Inflammatory macrophage (primary cell): Measurements from ENCODE around the gene GAREM1.
"Not testable (repeated sequence)": the region's sequence is repeated elsewhere in the genome, so short reads cannot be mapped to it uniquely, and the experiment has no call there.

Source experiments
- DNase-seq, 2 donors: peaks; one replicate each; pipeline ENCODE4 v3.0.0-alpha.2; 2020 to 2022

The GAREM1 gene

GRCh38 chr18:32249147-32249929, 221.3 kb downstream of the GAREM1 start:
- no peak for DNase-seq

DNA sequence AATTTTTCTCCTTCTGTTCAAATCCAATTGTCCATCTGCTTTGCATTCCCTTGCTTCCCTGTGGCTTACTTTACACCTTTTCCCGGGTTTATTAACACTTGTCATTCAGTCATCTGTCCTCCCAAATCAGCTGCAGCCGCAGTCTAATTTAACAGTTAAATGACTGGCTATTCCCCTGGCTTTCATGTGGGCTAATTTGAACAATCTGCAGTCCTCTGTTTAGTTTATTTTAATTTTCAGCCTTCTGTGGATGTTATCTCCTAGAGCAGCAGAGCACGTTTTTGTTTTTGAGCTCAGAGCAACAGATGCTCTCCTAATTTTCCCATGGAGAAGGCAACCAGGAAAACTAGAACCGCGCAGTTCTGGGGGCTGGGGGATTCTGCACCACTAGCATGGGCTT, 225.8 kb downstream of the GAREM1 start:
- no peak for DNase-seq

DNA sequence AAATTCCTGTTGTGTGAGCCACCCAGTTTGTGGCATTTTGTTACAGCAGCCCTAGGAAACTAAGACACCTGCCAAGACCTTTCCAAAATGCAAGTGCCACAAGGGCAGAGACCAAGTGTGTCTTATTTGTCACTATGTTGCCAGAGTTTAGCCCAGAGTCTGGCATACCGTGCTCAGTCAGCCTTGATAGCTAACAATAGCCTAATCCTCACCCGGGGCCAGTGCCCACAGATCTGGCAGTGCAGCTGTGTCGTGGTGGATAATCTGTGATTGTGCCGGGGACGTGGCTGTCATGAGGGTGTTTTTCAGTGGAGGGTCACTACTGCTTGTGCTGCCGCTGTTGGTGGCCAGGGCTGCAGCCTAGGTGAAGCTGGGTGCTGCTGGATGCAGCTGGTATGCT, 227.3 kb downstream of the GAREM1 start:
- DNase-seq: no peak

GRCh38 chr18:32242395-32242794, 228.3 kb downstream of the GAREM1 start:
- no peak for DNase-seq

DNA sequence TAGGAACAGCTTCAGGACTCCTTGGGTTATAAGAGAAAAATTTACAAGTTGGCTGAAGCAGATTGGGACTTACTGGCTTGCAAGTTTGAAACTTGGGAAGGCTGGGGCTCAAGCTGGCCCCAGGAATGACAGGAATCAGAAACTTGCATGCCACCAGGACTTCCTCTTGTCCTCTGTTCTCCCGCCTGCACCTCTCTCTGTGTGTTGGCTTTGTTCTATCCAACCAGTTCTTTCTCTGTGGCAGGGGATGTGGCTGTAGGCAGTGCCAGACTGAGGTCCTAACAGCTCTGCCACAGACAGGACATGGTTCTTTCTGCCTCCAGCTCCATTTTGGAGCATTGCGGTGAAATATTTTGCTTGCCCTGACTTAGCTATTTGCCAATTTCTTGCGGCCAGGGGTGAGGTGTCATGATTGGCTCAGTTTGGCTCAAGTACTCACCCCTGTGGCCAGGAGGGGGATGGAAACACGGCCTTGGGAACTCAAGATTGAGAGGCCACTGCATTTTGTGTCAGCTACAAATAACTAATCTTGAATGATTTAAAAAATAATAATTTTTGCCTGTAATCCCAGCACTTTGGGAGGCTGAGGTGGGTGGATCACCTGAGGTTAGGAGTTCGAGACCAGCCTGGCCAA, 231.9 kb downstream of the GAREM1 start:
- DNase-seq: no peak

GRCh38 chr18:32237049-32237448, 233.6 kb downstream of the GAREM1 start:
- no peak for DNase-seq

- not testable (repeated sequence) for DNase-seq
Observed at GRCh38 chr18:32233348-32233747, 237.3 kb downstream of the GAREM1 start.

GRCh38 chr18:32219431-32220018, 251.2 kb downstream of the GAREM1 start:
- DNase-seq: no peak

GRCh38 chr18:32216390-32216789, 254.3 kb downstream of the GAREM1 start:
- DNase-seq: no peak

GRCh38 chr18:32213693-32214092, 257.0 kb downstream of the GAREM1 start:
- DNase-seq: no peak
